ENCODE measurements around the gene FRMPD2.
"Not testable (repeated sequence)": the region's sequence is repeated elsewhere in the genome, so short reads cannot be mapped to it uniquely, and the experiment has no call there.

The FRMPD2 gene

GRCh38 chr10:48197236-48197899 is 77.1 kb downstream of the FRMPD2 start:
- no peak for DNase-seq

- DNase-seq: no peak
Observed at GRCh38 chr10:48195803-48196202, 78.7 kb downstream of the FRMPD2 start.

- no peak for DNase-seq
Observed at GRCh38 chr10:48194830-48195229, 79.7 kb downstream of the FRMPD2 start.

- no peak for DNase-seq
Observed at GRCh38 chr10:48193556-48193955, 80.9 kb downstream of the FRMPD2 start.

GRCh38 chr10:48192881-48193450 is 81.5 kb downstream of the FRMPD2 start:
- DNase-seq: no peak

GRCh38 chr10:48187713-48188485 is 86.6 kb downstream of the FRMPD2 start:
- peak; percentile 10 for DNase-seq

- DNase-seq: no peak
Observed at GRCh38 chr10:48187126-48187525, 87.4 kb downstream of the FRMPD2 start.

GRCh38 chr10:48186264-48186804 is 88.2 kb downstream of the FRMPD2 start:
- not testable (repeated sequence) for DNase-seq

GRCh38 chr10:48184224-48184623 is 90.3 kb downstream of the FRMPD2 start:
- DNase-seq: no peak

- peak; percentile 7 for DNase-seq
Observed at GRCh38 chr10:48172715-48173114, 101.8 kb downstream of the FRMPD2 start.

GRCh38 chr10:48160670-48161069 is 113.8 kb downstream of the FRMPD2 start:
- DNase-seq: not testable (repeated sequence)

- not testable (repeated sequence) for DNase-seq
Observed at GRCh38 chr10:48160163-48160562, 114.3 kb downstream of the FRMPD2 start.

- not testable (repeated sequence) for DNase-seq
Observed at GRCh38 chr10:48154211-48155140, 120.0 kb downstream of the FRMPD2 start.

- DNase-seq: not testable (repeated sequence)
Observed at GRCh38 chr10:48147643-48148042, 126.9 kb downstream of the FRMPD2 start.

- DNase-seq: not testable (repeated sequence)
Observed at GRCh38 chr10:48143721-48144642, 130.5 kb downstream of the FRMPD2 start.

- not testable (repeated sequence) for DNase-seq
Observed at GRCh38 chr10:48140949-48141348, 133.5 kb downstream of the FRMPD2 start.

GRCh38 chr10:48139953-48140850 is 134.3 kb downstream of the FRMPD2 start:
- not testable (repeated sequence) for DNase-seq

- DNase-seq: not testable (repeated sequence)
Observed at GRCh38 chr10:48128954-48129353, 145.5 kb downstream of the FRMPD2 start.

- DNase-seq: not testable (repeated sequence)
Observed at GRCh38 chr10:48126251-48126650, 148.2 kb downstream of the FRMPD2 start.

- not testable (repeated sequence) for DNase-seq
Observed at GRCh38 chr10:48125631-48126030, 148.9 kb downstream of the FRMPD2 start.

Data from NCI-H1092 (cell line).